Panc1 (cell line): ENCODE results near the gene ABLIM2.

Source experiments
- POLR2AphosphoS5 ChIP-seq: IDR thresholded peaks from 2 replicates; pipeline ENCODE4 v1.6.1; 2012; ENCODE audit warnings: mild to moderate bottlenecking, low read depth, low read length, moderate library complexity
- SIN3A ChIP-seq: IDR thresholded peaks from 2 replicates; pipeline ENCODE4 v1.6.1; 2012; ENCODE audit warnings: low read depth, mild to moderate bottlenecking, low read length, moderate library complexity, borderline replicate concordance; ENCODE audit not compliant: insufficient read depth
- TCF7L2 ChIP-seq: IDR thresholded peaks from 2 replicates; pipeline ENCODE4 v1.6.1; 2011; ENCODE audit warnings: mild to moderate bottlenecking, low read depth, low read length, inconsistent platforms
- TF ChIP-seq, protein P1 (sequence below): fragments of 450-650 bp; IDR thresholded peaks from 2 replicates; pipeline ENCODE4 v1.5.1; 2017; ENCODE audit warnings: mild to moderate bottlenecking

DNA sequence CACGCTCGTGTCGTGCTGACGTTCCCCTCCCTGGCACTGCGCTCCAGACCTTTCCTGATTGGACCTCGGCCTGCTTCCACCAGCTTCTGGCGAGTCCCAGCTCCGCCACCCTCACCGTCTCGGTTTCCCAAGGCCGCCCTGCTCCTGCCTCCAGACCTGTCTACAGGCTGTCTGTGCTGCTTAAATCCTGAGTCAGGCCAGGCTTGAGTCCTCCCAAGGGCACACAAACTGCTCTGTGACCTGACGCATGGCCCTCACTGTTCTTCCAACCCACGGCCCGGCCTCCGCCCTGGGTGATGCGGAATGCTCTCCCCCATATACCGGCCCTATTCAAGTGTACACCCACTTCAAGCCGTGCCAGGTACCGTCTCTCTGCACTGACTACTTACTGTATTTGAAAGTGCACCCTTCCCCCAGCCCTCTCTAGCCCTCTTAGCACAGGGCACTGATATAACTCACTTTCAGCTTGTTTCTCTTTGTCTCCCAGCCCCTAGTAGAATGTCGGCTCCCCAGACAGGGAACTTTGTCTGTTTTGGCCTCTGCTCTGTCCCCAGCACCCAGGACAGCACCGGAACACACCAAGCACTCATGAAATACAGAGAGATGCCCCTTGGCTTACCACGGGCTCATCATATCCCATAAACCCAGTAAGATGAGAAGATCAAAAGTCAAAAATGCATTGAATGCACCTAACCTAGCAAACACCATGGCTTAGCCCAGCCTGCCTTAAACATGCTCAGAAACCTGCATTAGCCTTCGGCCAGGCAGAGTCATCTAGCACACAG lies 155.9 kb downstream of the ABLIM2 start:
- TF ChIP-seq, protein P1, sequence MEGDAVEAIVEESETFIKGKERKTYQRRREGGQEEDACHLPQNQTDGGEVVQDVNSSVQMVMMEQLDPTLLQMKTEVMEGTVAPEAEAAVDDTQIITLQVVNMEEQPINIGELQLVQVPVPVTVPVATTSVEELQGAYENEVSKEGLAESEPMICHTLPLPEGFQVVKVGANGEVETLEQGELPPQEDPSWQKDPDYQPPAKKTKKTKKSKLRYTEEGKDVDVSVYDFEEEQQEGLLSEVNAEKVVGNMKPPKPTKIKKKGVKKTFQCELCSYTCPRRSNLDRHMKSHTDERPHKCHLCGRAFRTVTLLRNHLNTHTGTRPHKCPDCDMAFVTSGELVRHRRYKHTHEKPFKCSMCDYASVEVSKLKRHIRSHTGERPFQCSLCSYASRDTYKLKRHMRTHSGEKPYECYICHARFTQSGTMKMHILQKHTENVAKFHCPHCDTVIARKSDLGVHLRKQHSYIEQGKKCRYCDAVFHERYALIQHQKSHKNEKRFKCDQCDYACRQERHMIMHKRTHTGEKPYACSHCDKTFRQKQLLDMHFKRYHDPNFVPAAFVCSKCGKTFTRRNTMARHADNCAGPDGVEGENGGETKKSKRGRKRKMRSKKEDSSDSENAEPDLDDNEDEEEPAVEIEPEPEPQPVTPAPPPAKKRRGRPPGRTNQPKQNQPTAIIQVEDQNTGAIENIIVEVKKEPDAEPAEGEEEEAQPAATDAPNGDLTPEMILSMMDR: no peak
- TF ChIP-seq POLR2AphosphoS5 (no peak), TCF7L2 (no peak), SIN3A (no peak)
